Calu3 (cell line): ENCODE data around the gene IL1RL2. TPM values are rescaled to one million over a fixed set of nuclear protein-coding genes. Genes with fewer than 3 reads are reported as not detected.

Source experiments
- BruUV-seq: library from RNA; stranded (reverse); fragments of 400-500 nt; replicated peaks from 2 replicates; lab custom pipeline; 2021; lab: Mats Ljungman, UMichigan
- CTCF ChIA-PET: fragments of 300-600 bp; sonication (Branson Sonifier 250); formaldehyde crosslinking; loops from one replicate; lab custom pipeline; 2022; ENCODE audit warnings: antibody characterized with exemption; lab: Charles Lee
- DNase-seq: peaks from one replicate; pipeline ENCODE4 v3.0.0; 2022
- H3K27ac Mint-ChIP-seq: one replicate; pipeline ENCODE4 v1.8.0; 2022; ENCODE audit warnings: mixed read lengths; ENCODE audit not compliant: unreplicated experiment
- H3K27me3 Mint-ChIP-seq: one replicate; pipeline ENCODE4 v1.8.0; 2022; ENCODE audit warnings: mixed read lengths; ENCODE audit not compliant: unreplicated experiment
- H3K36me3 Mint-ChIP-seq: one replicate; pipeline ENCODE4 v1.8.0; 2022; ENCODE audit warnings: mild to moderate bottlenecking, moderate library complexity, mixed read lengths; ENCODE audit not compliant: insufficient read depth, unreplicated experiment
- H3K4me1 Mint-ChIP-seq: one replicate; pipeline ENCODE4 v1.8.0; 2022; ENCODE audit warnings: mild to moderate bottlenecking, low read depth, mixed read lengths; ENCODE audit not compliant: unreplicated experiment
- H3K4me3 Mint-ChIP-seq: one replicate; pipeline ENCODE4 v1.8.0; 2022; ENCODE audit warnings: mild to moderate bottlenecking, low read depth, moderate library complexity, mixed read lengths; ENCODE audit not compliant: unreplicated experiment
- H3K9me3 Mint-ChIP-seq: one replicate; pipeline ENCODE4 v1.8.0; 2022; ENCODE audit warnings: low read depth, mixed read lengths; ENCODE audit not compliant: unreplicated experiment
- CTCF ChIP-seq: fragments of 200-600 bp; IDR thresholded peaks from one replicate; pipeline ENCODE4 v1.8.0; 2022; ENCODE audit warnings: antibody characterized with exemption; ENCODE audit not compliant: unreplicated experiment
- intact Hi-C: fragments of 100-400 bp; cut with micrococcal nuclease; formaldehyde crosslinking; loops from one replicate; pipeline ENCODE4 v1.10.0; 2022; ENCODE audit not compliant: unreplicated experiment
- total RNA-seq: library from RNA; stranded (reverse); gene quantifications from 2 replicates; pipeline ENCODE4 v1.2.3, GENCODE V29; 2022

IL1RL2 gene
- total RNA-seq, 1 experiment from 2014 or later = 0.68 TPM

- BruUV-seq = no TSS peak
- Mint-ChIP-seq H3K36me3 (no peaks in the 10 kb centered on the region), H3K4me3 (no peak overlapping the region), H3K27me3 (no peaks in the 10 kb centered on the region), H3K27ac (no peak overlapping the region), H3K4me1 (no peaks in the 10 kb centered on the region), H3K9me3 (no peaks in the 10 kb centered on the region)
- DNase-seq = no peak
- TF ChIP-seq CTCF = no peak
- intact Hi-C loops = no loop called here
- CTCF ChIA-PET = interaction anchor here (1.2 kb wide), 1 partner anchor 68 kb away, joined by 3 read pairs; no protein-coding TSS in a partner anchor
Measured at GRCh38 chr2:102172745-102173144, 14.1 kb upstream of the IL1RL2 start.

DNA sequence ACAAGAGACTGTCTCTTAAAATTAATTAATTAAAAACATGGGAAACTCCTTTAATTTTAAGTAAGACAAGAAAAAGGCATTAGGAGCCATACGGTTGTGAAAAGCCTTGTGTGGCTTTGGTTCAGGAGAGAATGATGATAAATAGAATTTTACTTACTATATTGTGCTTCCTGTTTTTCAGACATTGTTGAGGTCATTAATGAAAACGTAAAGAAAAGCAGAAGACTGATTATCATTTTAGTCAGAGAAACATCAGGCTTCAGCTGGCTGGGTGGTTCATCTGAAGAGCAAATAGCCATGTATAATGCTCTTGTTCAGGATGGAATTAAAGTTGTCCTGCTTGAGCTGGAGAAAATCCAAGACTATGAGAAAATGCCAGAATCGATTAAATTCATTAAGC lies 10.7 kb upstream of the IL1RL2 start:
- no peak for DNase-seq
- CTCF ChIA-PET = no interaction called here
- no peak for TF ChIP-seq CTCF
- H3K4me1 Mint-ChIP-seq = no peaks in the 10 kb centered on the region
- intact Hi-C loops = no loop called here
- no peaks in the 10 kb centered on the region for H3K9me3 Mint-ChIP-seq
- no peaks in the 10 kb centered on the region for H3K27me3 Mint-ChIP-seq
- H3K36me3 Mint-ChIP-seq = no peaks in the 10 kb centered on the region
- no peak overlapping the region for H3K27ac Mint-ChIP-seq
- BruUV-seq = no TSS peak
- no peak overlapping the region for H3K4me3 Mint-ChIP-seq

- H3K36me3 Mint-ChIP-seq = no peaks in the 10 kb centered on the region
- H3K27me3 Mint-ChIP-seq = no peaks in the 10 kb centered on the region
- H3K9me3 Mint-ChIP-seq = no peaks in the 10 kb centered on the region
- no peak overlapping the region for H3K27ac Mint-ChIP-seq
- no peak overlapping the region for H3K4me3 Mint-ChIP-seq
- CTCF ChIA-PET = no interaction called here
- TF ChIP-seq CTCF = no peak
- intact Hi-C loops = no loop called here
- H3K4me1 Mint-ChIP-seq = no peaks in the 10 kb centered on the region
- no peak for DNase-seq
- no TSS peak for BruUV-seq
Measured at GRCh38 chr2:102177814-102178478, 8.9 kb upstream of the IL1RL2 start.

DNA sequence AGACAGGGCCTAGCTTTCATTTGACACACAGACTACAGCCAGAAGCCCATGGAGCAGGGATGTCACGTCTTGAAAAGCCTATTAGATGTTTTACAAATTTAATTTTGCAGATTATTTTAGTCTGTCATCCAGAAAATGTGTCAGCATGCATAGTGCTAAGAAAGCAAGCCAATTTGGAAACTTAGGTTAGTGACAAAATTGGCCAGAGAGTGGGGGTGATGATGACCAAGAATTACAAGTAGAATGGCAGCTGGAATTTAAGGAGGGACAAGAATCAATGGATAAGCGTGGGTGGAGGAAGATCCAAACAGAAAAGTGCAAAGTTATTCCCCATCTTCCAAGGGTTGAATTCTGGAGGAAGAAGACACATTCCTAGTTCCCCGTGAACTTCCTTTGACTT lies 7.8 kb upstream of the IL1RL2 start:
- no peak for DNase-seq
- Mint-ChIP-seq H3K27ac (no peak overlapping the region), H3K4me3 (no peak overlapping the region), H3K36me3 (no peaks in the 10 kb centered on the region), H3K27me3 (no peaks in the 10 kb centered on the region), H3K9me3 (no peaks in the 10 kb centered on the region), H3K4me1 (no peaks in the 10 kb centered on the region)
- CTCF ChIA-PET = no interaction called here
- no peak for TF ChIP-seq CTCF
- BruUV-seq = no TSS peak
- intact Hi-C loops = no loop called here
